Cardiac fibroblast (primary cell): ENCODE data around the gene PIP4K2C.

Experiments
- DNase-seq, 2 donors: peaks; one replicate each; pipeline versions ENCODE4 v3.0.0 to v3.0.0-alpha.2; 2010; ENCODE audit warnings: low read depth in 2 of 2
- H3K4me3 ChIP-seq, 2 donors: replicated peaks in 1 of 2; 1 replicate in 1 of 2; 2 replicates in 1 of 2; pipeline ENCODE4 v1.5.1; 2011; ENCODE audit warnings: low read depth in 2 of 2, low read length in 2 of 2, mild to moderate bottlenecking in 2 of 2, moderate library complexity in 1 of 2
- CTCF ChIP-seq: IDR thresholded peaks from one replicate; pipeline ENCODE4 v1.5.1; 2011; ENCODE audit warnings: low read depth, mild to moderate bottlenecking, low read length, inconsistent platforms

PIP4K2C gene

DNA sequence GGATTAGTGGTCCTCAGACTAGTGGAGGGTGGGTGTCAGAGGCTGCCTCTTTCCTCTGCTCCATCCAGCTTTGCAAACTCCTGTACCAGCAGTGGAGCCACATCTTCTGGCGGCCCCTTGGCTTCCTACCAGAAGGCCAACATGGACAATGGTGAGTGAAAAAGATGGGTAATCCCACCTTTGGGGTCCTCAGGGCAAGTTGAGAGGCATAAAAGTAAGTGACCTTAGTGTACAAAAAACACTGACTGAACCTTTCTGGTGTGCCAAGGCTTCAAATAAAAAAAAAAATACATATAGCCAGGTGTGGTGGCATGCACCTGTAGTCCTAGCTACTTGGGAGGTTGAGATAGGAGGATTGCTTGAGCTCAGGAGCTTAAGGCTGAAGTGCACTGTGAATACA, 9.2 kb upstream of the PIP4K2C start:
- TF ChIP-seq CTCF, result no peak
- no peak for DNase-seq
- H3K4me3 ChIP-seq, result no peak overlapping the region

DNA sequence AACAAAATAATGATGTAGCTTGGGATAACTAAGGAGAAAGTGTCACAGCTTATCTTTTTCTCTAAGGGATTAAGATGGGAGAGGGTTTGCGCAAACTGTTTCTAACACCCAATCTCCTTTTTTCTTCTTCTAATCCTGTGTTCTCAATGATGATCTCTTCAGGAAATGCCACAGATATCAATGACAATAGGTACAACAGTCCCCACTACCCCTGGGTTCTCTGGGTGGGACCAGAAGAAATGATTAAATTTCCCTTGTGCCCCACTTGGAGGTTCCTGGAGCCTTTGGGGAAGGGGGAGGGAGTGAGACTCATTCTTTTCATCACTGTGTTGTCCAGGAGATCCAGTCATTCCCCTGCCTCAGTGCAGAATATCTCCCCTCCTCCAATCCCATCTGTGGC, 8.6 kb upstream of the PIP4K2C start:
- no peak overlapping the region for H3K4me3 ChIP-seq
- TF ChIP-seq CTCF, result no peak
- no peak for DNase-seq

DNA sequence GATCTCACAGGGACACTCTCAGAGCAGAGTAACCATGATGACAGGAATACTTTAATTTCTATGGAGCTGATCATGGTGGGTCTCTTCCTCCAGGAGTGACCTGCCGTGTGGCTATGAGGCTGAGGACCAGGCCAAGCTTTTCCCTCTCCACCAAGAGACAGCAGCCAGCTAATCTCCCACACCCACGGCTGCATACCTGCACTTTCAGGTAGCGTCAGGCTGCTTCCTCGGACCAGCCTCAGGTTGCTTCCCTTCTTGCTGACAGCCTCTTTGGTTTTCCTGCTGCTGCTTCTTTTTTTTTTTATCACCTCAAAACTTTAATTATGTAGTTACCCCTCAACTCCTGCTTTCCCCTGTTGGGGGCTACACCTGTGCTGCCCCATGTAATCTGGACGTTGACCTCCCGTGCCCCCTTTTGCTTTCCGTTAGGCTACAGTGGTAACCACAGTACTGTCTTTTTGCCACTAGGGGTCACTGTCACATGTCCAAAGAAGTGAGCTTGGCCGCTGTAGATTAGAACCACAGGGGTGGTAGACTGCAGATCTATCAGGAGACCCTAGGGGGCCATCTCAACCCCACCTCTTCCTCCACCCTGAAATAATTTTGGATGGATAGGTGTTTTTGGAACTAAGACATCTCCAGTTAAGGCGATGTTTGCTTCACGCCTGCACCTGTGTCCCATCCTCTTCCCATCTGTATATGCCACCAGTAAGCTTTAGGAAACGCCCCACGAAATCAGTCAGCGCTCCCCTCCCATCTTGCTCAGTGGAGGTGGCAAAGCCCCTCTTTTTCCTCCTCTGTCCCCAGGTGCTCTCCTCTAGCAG, 7.8 kb upstream of the PIP4K2C start:
- peak; percentile 81 for TF ChIP-seq CTCF
- H3K4me3 ChIP-seq, result no peak overlapping the region
- peak; percentile 86 to 91 for DNase-seq

GRCh38 chr12:57584050-57584449, 6.9 kb upstream of the PIP4K2C start:
- TF ChIP-seq CTCF, result no peak
- H3K4me3 ChIP-seq, result no peak overlapping the region
- no peak for DNase-seq

GRCh38 chr12:57584690-57585089, 6.3 kb upstream of the PIP4K2C start:
- H3K4me3 ChIP-seq, result no peak overlapping the region
- no peak for TF ChIP-seq CTCF
- DNase-seq, result no peak

DNA sequence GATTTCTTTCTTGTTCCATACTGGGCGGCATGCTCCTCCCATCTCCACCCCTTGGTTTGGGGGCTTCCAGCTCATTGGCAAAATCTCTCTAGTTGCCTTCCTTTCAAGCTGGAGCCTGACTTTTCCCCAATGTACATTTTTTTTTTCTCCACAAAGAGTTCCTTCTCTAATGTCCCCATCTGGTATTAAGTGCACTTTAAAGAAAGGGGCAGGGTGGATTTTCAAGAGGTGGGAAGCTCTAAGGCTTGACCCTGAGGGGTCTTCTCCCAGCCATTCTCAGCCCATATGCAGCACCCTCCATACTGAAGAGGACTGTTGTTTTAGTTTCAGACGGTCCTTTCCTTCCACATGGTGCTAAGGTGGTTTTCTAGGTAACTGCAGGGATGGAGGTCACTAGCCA, 5.8 kb upstream of the PIP4K2C start:
- TF ChIP-seq CTCF, result no peak
- DNase-seq, result no peak
- H3K4me3 ChIP-seq, result no peak overlapping the region

DNA sequence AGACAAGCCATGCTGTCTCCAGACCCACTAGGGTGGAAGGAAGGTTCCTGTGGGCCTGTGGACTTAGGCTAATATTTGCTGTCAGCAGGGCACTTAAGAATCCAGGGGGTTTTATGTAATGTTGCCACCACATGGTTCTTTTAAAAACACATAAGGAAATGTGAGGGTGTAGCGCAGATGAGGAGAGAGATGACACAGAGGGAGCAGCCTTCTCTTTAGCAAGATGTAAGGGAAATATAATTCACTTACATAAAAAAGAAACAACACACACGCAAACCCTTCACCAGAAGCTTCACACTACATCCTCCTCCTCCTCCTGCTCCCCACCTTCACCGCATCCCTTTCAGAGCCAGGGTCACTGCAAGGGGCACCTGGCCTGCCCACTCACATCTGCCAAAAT, 4.9 kb upstream of the PIP4K2C start:
- DNase-seq, result no peak
- H3K4me3 ChIP-seq, result no peak overlapping the region
- no peak for TF ChIP-seq CTCF
